HepG2 (cell line): ENCODE measurements around the gene USP24.

Experiments used
- ATF7 ChIP-seq, 2 experiments: fragments of 450-650 bp in 1 of 2; sonication (generic) in 1 of 2; formaldehyde crosslinking in 1 of 2; IDR thresholded peaks; 2 replicates each; pipeline versions ENCODE4 v1.4.0 to v1.6.1; 2016 to 2020; ENCODE audit warnings: antibody characterized with exemption in 1 of 2, mild to moderate bottlenecking in 1 of 2, missing genetic modification reagents in 1 of 2
- SNAPC4 ChIP-seq: sonication (generic); formaldehyde crosslinking; IDR thresholded peaks from 2 replicates; pipeline ENCODE4 v1.4.0; 2020; ENCODE audit warnings: mild to moderate bottlenecking, missing genetic modification reagents
- SP2 ChIP-seq: sonication (generic); formaldehyde crosslinking; IDR thresholded peaks from 2 replicates; pipeline ENCODE4 v1.5.1; 2020; ENCODE audit warnings: mild to moderate bottlenecking, missing genetic modification reagents
- TFE3 ChIP-seq: IDR thresholded peaks from 2 replicates; pipeline ENCODE4 v1.6.1; 2016

GRCh38 chr1:55230659-55231058 lies 15.5 kb upstream of the USP24 start:
- TF ChIP-seq ATF7 (IDR thresholded peaks at IDR 0.05) (no peak), ATF7 (CRISPR knock-in tag; IDR thresholded peaks at IDR 0.05) (no peak), TFE3 (no peak), SP2 (CRISPR knock-in tag) (no peak), SNAPC4 (CRISPR knock-in tag) (no peak)
